Activated CD8-positive, alpha-beta memory T cell treated with anti-CD3 and anti-CD28 coated beads, Interleukin-2, amount 50 U/mL, for 24 hours (primary cell): Measurements from ENCODE around the gene ATP8B3.
A peak's percentile ranks its signal among the peaks of the same experiment; 100 is the strongest.

Source experiments
- DNase-seq: peaks from one replicate; pipeline ENCODE4 v3.0.0-alpha.2; 2020; ENCODE audit errors: extremely low read depth

The ATP8B3 gene

DNA sequence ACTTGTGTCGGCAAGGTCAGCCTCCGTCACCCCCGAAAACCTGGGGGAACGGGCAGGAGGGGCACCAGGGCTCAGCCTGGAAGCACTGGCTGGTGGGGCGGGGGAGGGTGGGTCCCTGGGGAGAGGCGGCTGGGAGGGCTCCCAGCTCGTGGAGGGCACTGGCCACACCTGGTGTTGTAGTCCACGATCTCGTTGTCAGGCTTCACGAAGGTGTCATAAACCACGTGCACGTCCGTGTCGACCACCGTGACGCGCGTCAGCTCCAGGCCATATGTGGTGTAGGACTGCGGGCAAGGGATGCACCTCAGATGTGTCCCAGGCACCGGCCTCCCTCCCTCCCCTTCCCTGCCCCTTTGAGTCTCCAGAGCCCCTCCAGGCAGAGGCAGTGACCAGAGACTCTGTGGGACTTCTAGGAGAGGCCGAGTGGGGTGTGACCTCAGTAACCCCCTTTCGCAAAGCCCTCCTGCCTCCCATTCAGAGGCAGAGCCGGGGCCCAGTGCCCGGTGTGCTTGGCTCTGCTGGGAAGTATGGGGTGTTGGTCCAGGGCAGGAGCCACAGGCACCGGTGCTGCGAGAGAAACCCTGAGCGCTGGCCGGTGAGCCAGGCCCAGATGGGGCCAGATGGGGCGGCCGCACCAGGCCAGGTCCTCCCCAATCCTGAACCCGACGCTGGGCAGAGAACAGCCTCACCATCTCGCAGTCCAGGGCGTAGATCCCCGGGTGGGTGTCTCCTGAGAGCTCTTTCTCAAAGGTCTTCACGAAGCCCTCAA lies 4.6 kb upstream of the ATP8B3 start:
- DNase-seq, result no peak

DNA sequence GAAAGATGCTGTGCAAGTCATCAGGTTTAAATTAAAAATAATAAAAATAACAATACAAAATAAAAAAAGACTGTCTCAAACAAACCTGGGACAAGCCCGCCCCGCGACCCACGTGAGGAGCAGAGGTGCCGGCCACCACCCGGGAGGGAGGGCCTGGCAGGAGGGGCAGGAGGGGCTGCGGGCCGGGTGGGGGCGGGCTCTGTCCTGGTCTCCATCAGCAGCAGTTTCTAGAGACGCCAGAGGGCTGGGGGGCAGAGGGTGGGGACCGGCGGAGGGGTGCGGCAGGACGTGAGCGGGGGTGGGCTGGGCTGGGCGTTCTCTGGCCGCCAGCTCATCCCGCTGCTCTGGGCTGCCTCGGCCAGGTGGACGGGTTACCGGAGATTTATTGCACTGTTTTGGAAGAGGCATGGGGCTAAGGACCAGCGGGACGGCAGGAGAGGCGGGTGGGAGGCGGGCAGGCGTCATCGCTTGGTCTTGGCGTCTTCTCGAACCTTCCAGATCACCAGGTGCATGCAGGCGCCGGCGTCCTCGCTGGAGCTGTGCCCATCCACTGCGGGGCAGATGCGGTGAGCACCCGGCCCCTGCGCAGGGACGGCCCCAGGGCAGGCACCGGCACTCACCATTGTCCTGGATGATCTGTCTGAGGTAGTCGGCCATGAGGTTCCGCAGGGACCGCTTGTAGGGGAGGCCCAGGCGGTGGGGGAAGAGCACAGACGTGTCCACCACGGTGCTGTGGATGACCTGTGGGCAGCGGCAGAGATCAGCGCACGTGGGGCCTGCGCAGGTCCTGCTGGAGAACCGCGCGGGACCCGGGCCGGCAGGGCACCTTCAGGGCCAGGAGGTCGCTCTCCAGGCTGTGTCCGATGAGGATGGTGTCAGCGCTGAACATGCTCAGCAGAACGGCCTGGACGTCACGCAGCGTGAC lies 3.8 kb upstream of the ATP8B3 start:
- no peak for DNase-seq

DNA sequence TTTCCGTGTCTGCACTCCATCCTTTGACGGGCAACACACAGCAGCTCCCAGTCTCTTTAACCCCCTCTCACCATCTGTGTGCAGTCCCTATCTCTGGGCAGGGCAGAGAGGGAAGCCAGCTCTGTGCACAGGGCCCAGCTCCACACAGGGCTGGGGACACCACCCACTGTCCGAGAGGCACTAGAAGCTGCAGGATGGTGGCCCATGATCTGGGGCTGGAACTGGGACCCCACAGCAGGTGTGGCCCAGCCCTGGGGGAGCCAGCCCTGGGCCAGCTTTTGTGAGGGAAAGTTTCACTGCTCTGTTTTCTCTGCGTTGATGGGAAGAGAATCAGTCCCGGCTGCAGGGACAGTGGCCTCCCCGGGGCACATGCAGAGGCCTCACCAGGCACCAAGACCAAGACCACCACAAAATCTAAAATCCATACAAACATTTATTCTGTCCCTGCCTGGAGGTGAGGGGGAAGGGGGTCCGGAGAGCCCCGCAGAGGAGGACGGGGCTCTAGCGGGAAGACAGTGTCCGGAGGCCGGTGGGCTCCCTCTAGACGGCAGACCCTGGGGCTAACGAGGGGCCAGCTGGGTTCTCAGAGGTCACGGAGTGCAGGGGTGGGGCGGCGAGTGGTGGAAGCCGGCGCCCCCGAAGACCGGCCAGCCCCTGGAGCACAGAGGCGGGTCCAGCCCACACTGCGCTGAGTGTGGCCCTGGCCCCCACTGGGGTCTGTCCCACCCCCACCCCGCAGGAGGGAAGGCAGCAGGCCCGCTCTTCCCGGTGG lies 2.9 kb upstream of the ATP8B3 start:
- no peak for DNase-seq

DNA sequence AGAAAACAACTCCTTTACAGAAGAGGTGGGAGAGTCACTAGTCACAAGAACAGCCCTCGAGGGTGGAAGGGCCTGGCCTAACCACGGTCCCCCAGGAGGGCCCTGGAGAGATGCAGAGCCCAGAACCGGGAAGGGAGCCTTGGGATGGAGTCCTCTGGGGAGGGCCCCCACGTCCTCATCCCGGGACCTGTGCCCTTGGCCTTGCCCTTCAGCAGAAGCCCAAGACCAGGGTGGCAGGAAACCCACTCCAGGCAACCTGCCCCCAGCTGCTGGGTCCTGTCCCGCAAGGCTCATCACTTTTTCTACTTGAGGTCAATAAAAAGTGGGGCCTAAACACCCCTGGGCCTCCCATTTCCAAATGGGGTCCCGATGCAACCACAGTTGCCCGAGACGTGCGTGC lies 2.3 kb upstream of the ATP8B3 start:
- DNase-seq, result no peak

DNA sequence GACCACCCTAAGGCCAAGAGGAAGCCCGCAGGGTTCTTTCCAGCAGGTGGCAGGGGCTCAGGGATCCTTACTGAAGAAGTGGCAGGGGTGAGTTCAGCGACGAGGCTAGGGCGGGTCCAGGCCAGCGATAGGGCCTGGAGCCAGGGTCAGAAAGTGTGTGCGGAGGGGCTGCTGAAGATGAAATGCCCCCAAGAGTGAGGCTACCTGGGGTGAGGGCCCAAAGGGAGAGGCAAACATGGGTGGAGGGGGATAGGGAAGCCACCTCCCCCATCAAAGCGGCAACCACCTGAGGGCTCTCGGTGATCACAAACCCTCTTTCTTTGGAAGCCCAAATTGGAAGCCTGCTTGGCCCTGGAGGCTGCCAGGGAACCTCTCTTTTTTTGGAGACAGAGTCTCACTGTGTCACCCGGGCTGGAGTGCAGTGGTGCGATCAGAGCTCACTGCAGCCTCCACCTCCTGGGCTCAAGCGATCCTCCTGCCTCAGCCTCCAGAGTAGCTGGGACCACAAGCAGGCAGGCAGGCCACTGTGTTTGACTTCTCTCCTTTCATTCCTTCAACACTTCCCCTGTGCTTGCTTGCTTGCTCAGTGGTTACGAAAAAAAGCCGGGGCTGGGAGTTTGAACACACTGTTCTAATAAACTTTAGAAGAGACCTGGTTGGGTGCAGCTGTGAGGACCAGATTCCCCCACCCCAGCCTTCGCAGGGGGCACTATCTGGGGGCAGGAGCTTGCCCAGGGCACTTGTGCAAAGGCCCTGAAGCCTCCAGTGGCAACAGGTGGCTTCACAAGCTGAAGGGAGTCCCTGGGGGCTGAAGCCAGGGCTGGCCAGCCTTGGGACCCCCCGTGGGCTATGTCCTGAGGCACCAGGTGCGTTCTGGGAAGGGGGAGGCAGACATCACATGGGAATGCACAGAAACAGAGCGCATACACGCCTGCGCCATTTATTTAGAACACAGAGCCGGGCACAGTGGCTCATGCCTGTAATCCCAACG lies 1.4 kb upstream of the ATP8B3 start:
- DNase-seq, result no peak

DNA sequence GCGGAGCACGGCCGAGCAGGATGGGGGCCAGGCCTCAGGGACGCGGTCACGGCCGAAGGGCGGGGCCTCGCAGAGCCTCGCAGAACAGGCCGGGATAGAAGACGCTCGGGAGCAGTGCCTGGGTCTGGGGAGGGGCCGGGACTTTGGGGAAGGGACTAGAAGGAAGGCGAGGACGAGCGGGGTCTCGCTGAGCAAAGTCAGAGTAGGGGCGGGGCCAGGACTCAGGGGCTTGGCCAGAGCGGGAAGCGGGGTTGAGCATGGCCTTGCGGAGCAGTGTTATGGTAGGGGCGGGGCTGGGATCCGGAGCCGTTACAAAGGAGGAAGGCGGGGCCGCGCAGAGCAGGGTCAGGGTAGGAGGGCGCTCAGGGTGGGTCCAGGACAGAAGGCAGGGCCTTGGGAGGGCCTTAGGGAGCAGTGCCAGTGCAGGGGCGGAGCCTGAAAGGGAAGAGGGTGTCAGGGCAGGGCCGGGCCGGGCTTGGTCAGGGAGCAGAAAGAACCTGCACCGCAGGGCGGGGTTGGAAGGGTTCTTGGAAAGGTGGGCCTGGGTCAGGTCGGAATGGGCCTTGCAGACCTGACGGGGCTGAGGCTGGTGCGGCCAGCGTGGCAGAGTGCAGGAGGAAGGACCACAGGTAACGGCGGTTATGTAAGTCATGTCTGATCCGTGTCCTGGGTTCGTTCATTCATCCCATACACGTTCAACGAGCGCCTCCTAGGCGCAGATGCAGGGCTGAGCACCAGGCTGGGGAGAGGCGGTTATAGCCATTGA lies 533 bp upstream of the ATP8B3 start:
- peak; percentile 59 for DNase-seq

DNA sequence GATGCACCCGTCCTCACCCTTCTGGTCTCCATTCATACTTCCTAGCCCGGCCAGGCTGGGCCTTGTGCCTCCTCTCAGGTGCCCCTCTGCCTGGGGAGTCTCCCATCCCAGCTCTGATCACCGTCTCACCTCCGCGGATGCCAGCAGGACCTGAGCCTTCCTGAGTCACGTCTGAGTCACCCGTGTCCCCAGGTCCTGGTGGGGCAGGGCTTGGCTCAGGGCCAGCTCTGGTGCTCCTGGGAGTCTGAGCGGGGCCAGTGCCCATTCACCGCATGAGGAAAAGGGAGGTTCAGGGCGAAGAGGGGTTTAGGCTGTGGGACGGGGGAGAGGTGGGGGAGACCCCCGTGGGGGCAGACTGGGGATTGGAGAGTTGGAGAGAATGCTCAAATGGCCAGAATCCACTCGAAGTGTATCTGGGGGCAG lies 593 bp downstream of the ATP8B3 start:
- no peak for DNase-seq

DNA sequence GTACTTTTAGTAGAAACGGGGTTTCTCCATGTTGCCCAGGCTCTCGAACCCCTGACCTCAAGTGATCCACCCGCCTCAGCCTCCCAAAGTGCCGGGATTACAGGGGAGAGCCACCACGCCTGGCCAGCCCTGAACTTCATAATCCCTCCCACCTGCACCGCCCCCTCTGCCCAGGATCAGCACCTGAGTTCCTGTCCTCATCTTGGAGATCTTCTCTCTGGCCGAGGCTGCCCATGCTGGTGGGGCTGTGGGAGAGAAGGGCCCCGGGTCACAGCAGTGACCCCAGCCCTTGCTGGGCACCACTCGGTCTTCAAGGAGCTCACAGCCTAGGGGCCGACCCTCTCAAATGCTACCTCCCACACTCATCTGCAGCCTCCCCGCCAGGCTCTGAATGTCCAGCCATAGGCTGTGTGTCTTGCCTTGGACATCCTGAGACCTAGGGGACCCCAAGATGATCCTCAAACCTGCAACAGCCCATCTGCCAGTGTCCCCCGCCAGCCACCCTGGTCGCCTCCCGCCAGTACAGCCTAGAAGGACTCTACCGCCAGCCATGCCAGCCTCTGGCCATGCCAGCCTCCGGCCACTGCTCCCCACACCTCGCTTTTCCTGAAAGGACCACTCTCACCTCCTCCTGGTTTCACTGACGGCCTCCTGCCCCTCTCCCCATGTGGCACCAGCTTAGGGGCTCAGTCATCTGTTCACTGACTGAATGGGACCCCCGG lies 1.5 kb downstream of the ATP8B3 start:
- DNase-seq, result no peak

DNA sequence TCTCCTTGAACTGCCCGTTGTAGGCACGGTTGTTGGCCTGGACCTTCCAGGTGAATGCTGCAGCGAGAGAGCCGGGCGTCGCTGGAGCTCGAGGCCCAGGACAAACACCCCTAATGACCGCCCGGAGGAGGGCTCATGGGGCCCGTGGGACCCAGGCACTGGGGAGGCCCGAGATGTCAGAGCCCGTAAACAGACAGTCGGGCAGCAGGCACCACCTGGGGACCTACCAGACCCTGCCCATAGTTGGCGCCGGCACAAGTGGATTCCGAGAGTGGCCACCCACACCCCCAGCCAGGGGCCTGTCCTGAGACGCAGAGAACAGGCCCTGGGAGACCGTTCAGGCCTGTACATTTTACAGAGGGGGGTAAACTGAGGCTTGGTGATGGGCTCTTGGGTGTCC lies 2.4 kb downstream of the ATP8B3 start:
- DNase-seq, result no peak

DNA sequence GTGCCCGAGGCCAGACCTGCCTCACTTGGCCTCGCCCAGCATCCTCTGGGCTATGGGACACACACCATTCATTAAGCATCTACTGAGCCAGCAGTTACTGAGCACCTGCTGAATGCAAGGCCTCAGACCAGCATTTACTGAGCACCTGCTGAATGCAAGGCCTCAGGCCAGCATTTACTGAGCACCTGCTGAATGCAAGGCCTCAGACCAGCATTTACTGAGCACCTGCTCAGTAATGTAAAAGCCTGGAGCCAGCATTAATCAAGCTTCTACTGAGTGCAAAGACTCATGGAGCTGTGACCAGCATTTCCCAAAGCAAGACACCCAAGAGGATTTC lies 3.7 kb downstream of the ATP8B3 start:
- DNase-seq, result no peak

DNA sequence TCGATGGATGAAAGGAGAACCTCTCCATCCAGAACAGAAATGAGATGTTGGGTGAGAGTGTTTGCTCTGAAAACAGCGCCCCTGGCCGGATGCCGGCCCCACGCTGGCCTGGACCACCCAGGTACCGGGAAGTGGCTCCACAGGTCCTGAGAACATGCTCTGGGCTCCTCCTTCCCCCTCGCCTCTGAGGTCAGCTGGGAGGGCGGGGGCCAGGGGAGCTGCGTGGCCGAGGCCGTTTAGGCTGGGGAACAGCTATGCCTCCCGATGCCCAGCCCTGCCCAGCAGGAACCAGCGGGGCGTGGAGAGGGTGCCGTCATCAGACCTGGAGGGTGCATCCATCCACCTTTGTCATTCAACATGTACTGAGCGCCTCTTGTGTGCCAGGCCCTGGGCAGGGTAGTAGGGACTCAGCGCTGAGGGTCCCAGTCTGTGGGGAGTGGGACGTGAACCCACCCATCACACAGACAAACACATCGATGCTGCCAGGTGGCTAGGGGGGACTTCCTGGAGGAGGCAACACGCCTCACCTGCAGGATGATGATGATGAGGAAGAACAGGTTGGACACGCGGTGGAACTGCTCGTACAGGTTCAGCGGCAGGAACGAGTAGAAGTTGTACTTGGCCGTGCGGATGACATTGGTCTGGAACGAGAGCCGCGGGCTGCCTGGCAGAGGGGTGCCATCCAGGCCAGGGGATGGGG lies 4.2 kb downstream of the ATP8B3 start:
- no peak for DNase-seq

DNA sequence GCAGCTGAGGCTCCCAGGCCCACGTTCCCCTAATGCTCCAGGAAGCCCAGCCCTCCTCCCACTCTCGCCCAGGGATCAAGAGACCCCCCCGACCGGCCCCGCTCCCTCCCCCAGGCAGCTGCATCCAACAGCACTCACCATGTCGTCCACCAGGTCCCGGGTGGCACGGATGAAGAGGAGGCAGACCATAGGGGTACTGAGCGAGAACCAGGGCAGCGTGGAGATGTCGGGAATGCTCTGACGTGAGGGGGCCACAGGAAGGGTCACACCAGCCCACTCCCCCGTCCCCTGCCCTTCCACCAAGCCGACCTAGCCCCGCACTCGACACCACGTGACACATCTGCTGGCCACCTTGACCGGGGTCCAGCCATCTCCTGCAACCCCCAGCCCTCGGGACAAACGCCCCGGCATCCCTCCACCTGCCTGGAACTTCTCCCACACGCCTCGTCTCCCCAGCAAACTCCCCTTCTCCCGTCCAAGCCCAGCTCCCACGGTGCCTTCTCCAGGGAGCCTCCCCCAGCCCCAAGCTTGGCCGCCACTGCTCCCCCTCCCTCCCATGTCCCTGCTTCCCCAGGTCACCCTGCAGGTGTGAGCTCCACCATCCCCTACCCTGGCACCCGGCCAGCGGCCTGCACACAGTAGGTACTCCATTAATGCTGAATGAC lies 4.9 kb downstream of the ATP8B3 start:
- DNase-seq, result no peak

DNA sequence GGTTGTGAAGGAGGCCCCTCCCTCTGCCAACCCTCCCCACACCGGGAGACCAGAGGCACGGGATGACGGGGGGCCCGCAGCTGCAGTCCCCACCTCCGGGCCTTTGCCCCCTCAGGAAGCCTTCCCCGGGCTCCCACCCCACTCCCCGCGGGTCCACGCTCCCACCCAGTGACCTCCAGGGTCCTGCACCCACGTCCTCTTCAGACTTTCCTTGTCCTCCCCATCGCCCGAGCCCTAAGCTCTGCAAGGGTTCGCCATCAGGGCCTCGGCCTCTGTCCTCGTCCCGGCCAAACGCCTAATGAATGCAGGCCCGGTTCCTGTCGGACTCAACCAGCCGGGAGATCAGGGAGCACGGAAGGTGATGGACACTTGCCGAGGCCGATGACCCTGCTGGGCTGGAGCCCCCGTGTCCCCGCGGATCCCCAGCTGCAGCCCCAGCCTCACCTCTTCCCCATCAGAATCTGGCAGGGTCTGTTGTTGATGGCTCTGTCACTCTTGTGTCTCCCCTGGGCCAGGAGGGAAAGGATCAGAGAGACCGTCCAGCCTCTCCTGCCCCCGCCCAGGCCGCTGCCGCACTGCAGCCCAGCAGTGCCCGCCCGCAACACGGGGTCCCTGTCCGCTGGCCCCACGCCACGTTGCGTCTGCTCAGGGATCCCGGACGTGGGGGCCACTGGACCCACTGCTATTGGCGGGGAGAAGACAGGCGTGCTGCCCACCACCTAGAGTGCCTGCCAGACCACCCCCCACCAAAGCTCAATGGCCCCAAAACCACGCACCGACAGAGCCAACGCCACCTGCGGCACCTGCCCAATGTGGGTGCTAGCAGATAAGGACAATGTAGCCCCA lies 5.7 kb downstream of the ATP8B3 start:
- no peak for DNase-seq

DNA sequence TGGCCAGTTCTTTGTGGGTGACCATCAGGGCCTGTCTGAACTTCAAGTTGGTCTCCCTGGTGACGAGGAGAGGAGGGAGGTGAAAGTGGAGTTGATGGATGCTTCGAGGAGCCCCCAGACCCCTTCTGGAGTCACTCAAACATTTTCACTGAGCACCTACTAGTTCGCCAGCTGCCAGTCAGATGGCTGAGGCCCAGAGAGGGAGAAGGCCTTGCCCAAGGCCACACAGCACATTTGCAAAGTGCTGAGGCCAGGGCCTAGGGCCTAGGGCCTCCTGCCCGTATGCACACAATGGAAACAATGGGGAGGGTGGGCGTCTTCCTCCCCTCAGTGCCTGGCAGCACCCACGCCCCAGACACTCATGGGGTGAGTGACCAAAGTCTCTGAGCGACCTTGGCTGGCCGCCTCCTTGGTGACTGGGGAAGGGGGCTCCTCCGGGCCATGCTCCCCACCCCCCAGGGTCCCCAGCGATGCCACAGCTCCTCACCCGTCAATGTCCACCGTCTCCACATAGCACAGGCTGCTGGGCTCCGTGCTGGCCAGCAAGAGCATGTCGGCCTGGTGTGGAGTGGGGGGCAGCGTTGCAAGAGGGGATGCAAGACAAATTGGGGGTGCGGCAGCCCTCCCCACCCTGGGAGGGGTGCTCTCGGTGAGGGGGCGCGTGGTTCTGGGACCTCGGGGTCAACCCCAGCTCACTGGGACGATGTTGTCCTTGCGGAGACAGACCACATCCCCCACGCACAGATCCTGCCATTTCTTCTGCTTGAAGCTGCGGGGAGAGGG lies 6.5 kb downstream of the ATP8B3 start:
- no peak for DNase-seq

DNA sequence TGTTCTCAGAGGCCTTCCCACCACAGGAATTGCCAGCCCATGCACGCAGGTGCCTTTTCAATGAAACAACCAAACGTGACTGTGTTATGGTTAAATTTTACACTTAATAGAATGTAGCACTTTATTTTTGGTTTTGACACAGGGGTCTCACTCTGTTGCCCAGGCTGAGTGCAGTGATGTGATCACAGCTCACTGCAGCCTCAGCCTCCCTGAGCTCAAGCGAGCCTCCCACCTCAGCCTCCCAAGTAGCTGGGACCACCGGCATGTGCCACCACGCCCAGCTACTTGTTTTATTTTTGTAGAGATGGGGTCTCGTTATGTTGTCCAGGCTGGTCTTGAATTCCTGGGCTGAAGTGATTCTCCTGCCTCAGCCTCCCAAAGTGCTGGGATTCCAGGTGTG lies 7.2 kb downstream of the ATP8B3 start:
- DNase-seq, result no peak

DNA sequence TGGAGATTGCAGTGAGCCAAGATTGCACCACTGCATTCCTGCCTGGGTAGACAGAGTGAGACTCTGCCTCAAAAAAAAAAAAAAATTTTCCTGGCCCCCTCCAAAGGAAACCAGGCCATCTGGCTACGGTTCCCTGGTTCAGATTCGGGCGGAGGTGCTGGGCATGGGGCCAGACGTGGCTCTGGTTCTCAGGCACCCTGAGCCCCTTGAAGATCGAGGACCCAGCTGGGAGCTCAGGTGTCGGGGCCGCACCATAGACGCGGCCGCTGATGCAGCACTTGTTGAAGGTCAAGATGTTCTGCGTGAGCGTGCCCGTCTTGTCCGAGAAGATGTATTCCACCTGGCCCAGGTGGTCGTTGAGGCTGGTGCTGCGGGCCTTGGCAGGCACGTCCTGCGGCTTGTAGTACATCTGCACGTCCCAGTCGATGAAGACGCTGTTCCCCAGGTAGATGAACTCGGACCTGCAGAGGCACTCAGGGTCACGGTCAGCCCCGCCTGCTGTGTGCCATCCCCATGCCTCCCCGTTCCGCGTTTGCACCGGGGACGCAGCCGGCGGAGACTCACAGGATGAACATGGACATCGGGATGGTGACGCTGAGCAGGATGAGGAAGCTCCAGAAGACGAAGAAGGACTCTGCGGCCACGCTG lies 12.3 kb downstream of the ATP8B3 start:
- no peak for DNase-seq
